22Rv1 (cell line): Measurements from ENCODE around the gene CDH6.

Experiments
- H3K27ac ChIP-seq: fragments of 450-650 bp; 2 replicates; pipeline ENCODE4 v1.5.1; 2017
- ZFX ChIP-seq: fragments of 450-650 bp; IDR thresholded peaks from 2 replicates; pipeline ENCODE4 v1.6.1; 2017; ENCODE audit warnings: antibody characterized with exemption, borderline replicate concordance
- TF ChIP-seq, protein P1 (sequence below): fragments of 450-650 bp; IDR thresholded peaks from 2 replicates; pipeline ENCODE4 v1.5.1; 2017; ENCODE audit warnings: mild to moderate bottlenecking

CDH6 gene

GRCh38 chr5:31238497-31238896, 45.0 kb downstream of the CDH6 start:
- no peak for TF ChIP-seq ZFX
- TF ChIP-seq, protein P1, sequence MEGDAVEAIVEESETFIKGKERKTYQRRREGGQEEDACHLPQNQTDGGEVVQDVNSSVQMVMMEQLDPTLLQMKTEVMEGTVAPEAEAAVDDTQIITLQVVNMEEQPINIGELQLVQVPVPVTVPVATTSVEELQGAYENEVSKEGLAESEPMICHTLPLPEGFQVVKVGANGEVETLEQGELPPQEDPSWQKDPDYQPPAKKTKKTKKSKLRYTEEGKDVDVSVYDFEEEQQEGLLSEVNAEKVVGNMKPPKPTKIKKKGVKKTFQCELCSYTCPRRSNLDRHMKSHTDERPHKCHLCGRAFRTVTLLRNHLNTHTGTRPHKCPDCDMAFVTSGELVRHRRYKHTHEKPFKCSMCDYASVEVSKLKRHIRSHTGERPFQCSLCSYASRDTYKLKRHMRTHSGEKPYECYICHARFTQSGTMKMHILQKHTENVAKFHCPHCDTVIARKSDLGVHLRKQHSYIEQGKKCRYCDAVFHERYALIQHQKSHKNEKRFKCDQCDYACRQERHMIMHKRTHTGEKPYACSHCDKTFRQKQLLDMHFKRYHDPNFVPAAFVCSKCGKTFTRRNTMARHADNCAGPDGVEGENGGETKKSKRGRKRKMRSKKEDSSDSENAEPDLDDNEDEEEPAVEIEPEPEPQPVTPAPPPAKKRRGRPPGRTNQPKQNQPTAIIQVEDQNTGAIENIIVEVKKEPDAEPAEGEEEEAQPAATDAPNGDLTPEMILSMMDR = no peak
- H3K27ac ChIP-seq = no peak overlapping the region

DNA sequence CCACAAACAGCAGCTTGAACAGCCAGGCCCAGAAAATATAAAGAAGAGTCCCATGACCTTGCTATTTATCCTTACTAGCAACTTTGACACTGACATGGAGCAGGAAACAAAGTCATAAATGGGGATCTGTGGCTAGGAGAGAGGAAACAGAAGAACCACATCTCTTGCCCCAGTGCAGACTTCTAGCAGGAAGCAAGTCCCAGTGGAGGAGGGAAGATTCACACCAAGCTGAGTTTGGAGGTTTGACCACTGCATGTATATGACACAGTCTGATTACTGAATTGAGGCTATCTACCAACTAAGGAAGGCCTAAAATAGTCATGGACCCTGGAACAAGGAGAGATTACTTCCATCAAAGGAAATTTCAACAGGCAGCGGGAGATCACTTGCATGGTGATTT, 51.4 kb downstream of the CDH6 start:
- H3K27ac ChIP-seq = no peak overlapping the region
- no peak for TF ChIP-seq ZFX
- TF ChIP-seq, protein P1 = no peak

GRCh38 chr5:31247381-31247780, 53.9 kb downstream of the CDH6 start:
- H3K27ac ChIP-seq = no peak overlapping the region
- TF ChIP-seq, protein P1 = no peak
- TF ChIP-seq ZFX = no peak

DNA sequence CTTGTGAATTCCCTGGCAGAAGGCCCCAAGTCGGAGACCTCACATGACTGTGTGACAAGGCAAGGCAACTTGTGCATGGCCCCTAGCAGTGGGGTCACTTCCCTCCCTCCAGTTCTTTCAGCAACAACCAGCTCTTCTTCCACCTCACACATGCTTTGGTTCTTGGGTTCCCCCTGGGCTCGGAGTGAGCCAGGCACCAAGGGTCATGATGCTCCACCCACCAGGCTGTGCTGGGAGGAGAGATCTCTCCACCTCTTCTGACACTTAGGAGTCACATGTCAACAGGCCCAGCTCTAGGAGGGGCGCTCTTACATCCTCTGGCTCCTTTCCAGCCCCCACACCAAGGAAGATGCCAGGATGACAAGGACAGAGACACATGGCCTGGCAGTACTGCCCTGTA, 56.7 kb downstream of the CDH6 start:
- no peak for TF ChIP-seq ZFX
- TF ChIP-seq, protein P1 = no peak

GRCh38 chr5:31251032-31251431, 57.5 kb downstream of the CDH6 start:
- TF ChIP-seq ZFX = no peak
- TF ChIP-seq, protein P1 = 0 out of 2 replicates have a peak, but pooled peaks have one; percentile 5

More for the DNA sequence above, 56.7 kb downstream of the CDH6 start:
- no peak overlapping the region for H3K27ac ChIP-seq

GRCh38 chr5:31255041-31255440, 61.6 kb downstream of the CDH6 start:
- no peak overlapping the region for H3K27ac ChIP-seq

More at GRCh38 chr5:31251032-31251431, 57.5 kb downstream of the CDH6 start:
- no peak overlapping the region for H3K27ac ChIP-seq

GRCh38 chr5:31268256-31268655, 74.8 kb downstream of the CDH6 start:
- no peak for TF ChIP-seq ZFX
- TF ChIP-seq, protein P1 = no peak
- H3K27ac ChIP-seq = no peak overlapping the region

More at GRCh38 chr5:31255041-31255440, 61.6 kb downstream of the CDH6 start:
- TF ChIP-seq, protein P1 = no peak
- no peak for TF ChIP-seq ZFX
